Endothelial cell (in vitro differentiated cells): ENCODE results near the gene PGRMC2. TPM values are rescaled to one million over a fixed set of nuclear protein-coding genes. Genes with fewer than 3 reads are reported as not detected.
"Not testable (repeated sequence)": the region's sequence is repeated elsewhere in the genome, so short reads cannot be mapped to it uniquely, and the experiment has no call there.

Experiments
- DNase-seq: peaks from one replicate; pipeline ENCODE4 v3.0.0; 2021; ENCODE audit warnings: low spot score
- H3K27ac Mint-ChIP-seq: one replicate; pipeline ENCODE4 v1.8.0; 2021; ENCODE audit warnings: mixed read lengths, inconsistent platforms; ENCODE audit not compliant: unreplicated experiment
- H3K27me3 Mint-ChIP-seq: one replicate; pipeline ENCODE4 v1.8.0; 2021; ENCODE audit warnings: mild to moderate bottlenecking, moderate library complexity, mixed read lengths, inconsistent platforms; ENCODE audit not compliant: unreplicated experiment
- H3K36me3 Mint-ChIP-seq: one replicate; pipeline ENCODE4 v1.8.0; 2021; ENCODE audit warnings: mild to moderate bottlenecking, low read depth, mixed read lengths, inconsistent platforms; ENCODE audit not compliant: unreplicated experiment
- H3K4me1 Mint-ChIP-seq: one replicate; pipeline ENCODE4 v1.8.0; 2021; ENCODE audit warnings: mild to moderate bottlenecking, mixed read lengths, inconsistent platforms; ENCODE audit not compliant: unreplicated experiment
- H3K4me3 Mint-ChIP-seq: one replicate; pipeline ENCODE4 v1.8.0; 2021; ENCODE audit warnings: mild to moderate bottlenecking, mixed read lengths, inconsistent platforms; ENCODE audit not compliant: unreplicated experiment
- H3K9me3 Mint-ChIP-seq: one replicate; pipeline ENCODE4 v1.8.0; 2021; ENCODE audit warnings: mixed read lengths, inconsistent platforms; ENCODE audit not compliant: unreplicated experiment
- CTCF ChIP-seq: fragments of 200-600 bp; sonication (generic); IDR thresholded peaks from one replicate; pipeline ENCODE4 v1.5.0; 2021; ENCODE audit warnings: antibody characterized with exemption; ENCODE audit not compliant: unreplicated experiment
- total RNA-seq: library from RNA; stranded (reverse); fragmentation: NEBNext Ultra II Directional; extraction: Animal tissue kit (Norgen Biotek cat#: 25700); gene quantifications from one replicate; pipeline ENCODE4 v1.2.1, GENCODE V29; 2021; ENCODE audit not compliant: unreplicated experiment

PGRMC2 gene
- total RNA-seq, 1 donor from 2014 or later, result 37.4 TPM

- H3K27me3 Mint-ChIP-seq, result peaks cover 2% of the 10 kb centered on the region
- no peak for DNase-seq
- H3K4me1 Mint-ChIP-seq, result no peaks in the 10 kb centered on the region
- no peak overlapping the region for H3K4me3 Mint-ChIP-seq
- H3K27ac Mint-ChIP-seq, result no peak overlapping the region
- H3K9me3 Mint-ChIP-seq, result no peaks in the 10 kb centered on the region
- H3K36me3 Mint-ChIP-seq, result no peaks in the 10 kb centered on the region
- no peak for TF ChIP-seq CTCF
Observed at GRCh38 chr4:128277856-128278255, 9.8 kb downstream of the PGRMC2 start.

DNA sequence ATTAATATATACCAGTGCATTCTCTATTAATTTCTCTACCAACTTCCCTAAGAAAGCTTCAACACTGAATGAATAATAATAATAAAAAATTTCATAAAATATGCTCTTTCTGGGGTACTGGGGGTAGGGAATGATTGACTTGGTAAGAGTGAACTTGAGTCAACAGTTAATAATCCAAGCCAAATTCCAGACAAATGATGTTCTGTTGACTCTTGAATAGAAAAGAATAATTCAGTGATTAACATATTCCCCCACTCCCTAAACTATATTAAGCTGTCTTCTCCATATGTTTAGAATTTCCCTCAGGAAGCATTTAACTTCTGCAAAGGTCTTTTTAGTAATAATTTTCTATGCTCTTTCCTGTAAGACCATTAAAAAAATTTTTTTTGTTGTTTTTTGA, 12.3 kb downstream of the PGRMC2 start:
- Mint-ChIP-seq H3K4me3 (no peak overlapping the region), H3K9me3 (no peaks in the 10 kb centered on the region), H3K4me1 (no peaks in the 10 kb centered on the region), H3K36me3 (peaks cover 5% of the 10 kb centered on the region), H3K27ac (no peak overlapping the region), H3K27me3 (peaks cover 2% of the 10 kb centered on the region)
- no peak for TF ChIP-seq CTCF
- no peak for DNase-seq

GRCh38 chr4:128271551-128271950, 16.1 kb downstream of the PGRMC2 start:
- Mint-ChIP-seq H3K27ac (no peak overlapping the region), H3K9me3 (no peaks in the 10 kb centered on the region)

DNA sequence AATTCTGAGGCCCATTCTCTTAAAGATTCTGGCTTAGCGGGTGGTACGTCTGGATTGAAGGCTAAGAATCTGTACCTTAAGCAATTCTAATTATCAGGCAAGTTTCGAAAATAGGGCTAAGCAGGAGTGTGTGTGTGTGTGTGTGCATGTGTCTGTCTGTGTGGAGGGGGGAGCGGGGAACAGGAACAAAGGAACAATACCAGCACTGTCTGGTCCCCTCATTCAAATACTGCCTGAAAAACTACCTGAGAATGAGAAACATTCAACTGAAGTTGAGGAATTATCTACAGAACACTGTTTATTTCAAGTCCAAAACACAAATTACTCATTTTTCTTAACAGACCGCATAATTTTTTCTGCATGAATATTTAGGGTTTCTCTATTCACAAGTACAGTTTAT, 18.6 kb downstream of the PGRMC2 start:
- H3K36me3 Mint-ChIP-seq, result peaks cover 15% of the 10 kb centered on the region
- H3K4me3 Mint-ChIP-seq, result no peak overlapping the region
- no peaks in the 10 kb centered on the region for H3K27me3 Mint-ChIP-seq
- TF ChIP-seq CTCF, result no peak
- peaks cover 4% of the 10 kb centered on the region for H3K9me3 Mint-ChIP-seq
- no peak overlapping the region for H3K27ac Mint-ChIP-seq
- DNase-seq, result no peak
- H3K4me1 Mint-ChIP-seq, result no peaks in the 10 kb centered on the region

More at GRCh38 chr4:128271551-128271950, 16.1 kb downstream of the PGRMC2 start:
- H3K36me3 Mint-ChIP-seq, result peaks cover 5% of the 10 kb centered on the region
- no peak for DNase-seq
- no peaks in the 10 kb centered on the region for H3K27me3 Mint-ChIP-seq
- H3K4me1 Mint-ChIP-seq, result no peaks in the 10 kb centered on the region
- H3K4me3 Mint-ChIP-seq, result no peak overlapping the region
- no peak for TF ChIP-seq CTCF

DNA sequence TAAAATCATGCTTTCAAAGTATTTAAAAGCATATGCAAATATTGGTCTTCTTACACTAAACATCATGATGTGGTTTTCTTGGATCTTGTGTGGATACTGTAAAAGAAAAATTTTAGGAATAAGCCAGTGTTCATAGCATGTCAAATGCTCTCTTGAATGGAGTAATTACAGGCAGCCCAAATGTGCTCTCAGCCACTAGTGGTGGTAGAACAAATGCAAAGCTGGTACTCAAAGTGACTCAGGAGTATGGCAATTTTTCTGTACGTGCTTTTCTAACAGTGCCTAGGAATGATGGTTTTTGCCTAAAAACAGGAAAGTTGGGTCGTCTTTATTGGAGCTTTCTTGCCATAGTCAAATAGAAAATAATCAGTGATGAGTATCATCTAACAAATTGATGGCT, 19.9 kb downstream of the PGRMC2 start:
- Mint-ChIP-seq H3K9me3 (peaks cover 4% of the 10 kb centered on the region), H3K36me3 (peaks cover 19% of the 10 kb centered on the region), H3K4me1 (no peaks in the 10 kb centered on the region), H3K4me3 (no peak overlapping the region), H3K27ac (no peak overlapping the region), H3K27me3 (no peaks in the 10 kb centered on the region)
- TF ChIP-seq CTCF, result no peak
- no peak for DNase-seq

DNA sequence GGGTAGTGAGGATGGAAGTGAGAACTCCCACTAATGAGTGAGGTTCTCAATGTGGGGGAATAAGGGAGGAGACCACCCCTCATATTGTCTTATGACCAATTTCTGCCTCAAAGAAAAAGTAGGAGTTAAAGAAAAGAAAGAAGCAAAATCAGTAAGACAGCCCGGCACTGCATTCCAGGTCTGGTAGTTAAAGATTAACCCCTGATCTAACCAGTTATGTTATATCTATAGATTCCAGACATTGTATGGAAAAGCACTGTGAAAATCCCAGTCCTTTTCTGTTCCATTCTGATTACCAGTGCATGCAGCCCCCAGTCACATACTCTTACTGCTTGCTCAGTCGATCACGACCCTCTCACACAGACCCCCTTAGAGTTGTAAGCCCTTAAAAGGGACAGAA, 20.4 kb downstream of the PGRMC2 start:
- DNase-seq, result not testable (repeated sequence)

GRCh38 chr4:128265550-128265949, 22.1 kb downstream of the PGRMC2 start:
- not testable (repeated sequence) for H3K27me3 Mint-ChIP-seq, H3K4me1 Mint-ChIP-seq, DNase-seq, H3K27ac Mint-ChIP-seq, H3K4me3 Mint-ChIP-seq, H3K9me3 Mint-ChIP-seq
- H3K36me3 Mint-ChIP-seq, result peaks cover 18% of the 10 kb centered on the region

More for the DNA sequence above, 20.4 kb downstream of the PGRMC2 start:
- not testable (repeated sequence) for H3K4me3 Mint-ChIP-seq, H3K27ac Mint-ChIP-seq, H3K27me3 Mint-ChIP-seq, H3K9me3 Mint-ChIP-seq, H3K4me1 Mint-ChIP-seq
- H3K36me3 Mint-ChIP-seq, result peaks cover 19% of the 10 kb centered on the region

DNA sequence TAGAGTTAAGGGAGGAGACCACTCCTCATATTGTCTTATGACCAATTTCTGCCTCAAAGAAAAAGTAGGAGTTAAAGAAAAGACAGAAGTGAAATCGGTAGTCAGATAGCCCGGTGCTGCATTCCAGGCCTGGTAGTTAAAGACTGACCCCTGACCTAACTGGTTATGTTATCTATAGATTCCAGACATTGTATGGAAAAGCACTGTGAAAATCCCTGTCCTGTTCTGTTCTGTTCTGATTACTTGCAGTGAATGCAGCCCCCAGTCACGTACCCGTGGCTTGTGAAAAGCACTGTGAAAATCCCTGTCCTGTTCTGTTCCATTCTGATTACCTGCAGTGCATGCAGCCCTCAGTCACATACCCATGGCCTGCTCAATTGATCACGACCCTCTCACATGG, 27.7 kb downstream of the PGRMC2 start:
- not testable (repeated sequence) for H3K4me1 Mint-ChIP-seq, DNase-seq, H3K4me3 Mint-ChIP-seq, H3K27me3 Mint-ChIP-seq, H3K36me3 Mint-ChIP-seq, H3K27ac Mint-ChIP-seq, H3K9me3 Mint-ChIP-seq
